Esophagus muscularis mucosa (tissue), 4 donors: ENCODE data around the gene CABCOCO1.

Experiments
- EP300 ChIP-seq: sonication (generic); formaldehyde crosslinking; IDR thresholded peaks from one replicate; pipeline ENCODE4 v1.6.1; 2017; ENCODE audit warnings: antibody characterized with exemption
- POLR2A ChIP-seq: fragments of 450-650 bp; IDR thresholded peaks from one replicate; pipeline ENCODE4 v1.6.1; 2017; ENCODE audit warnings: antibody characterized with exemption, moderate library complexity, mild to moderate bottlenecking, low read depth
- POLR2AphosphoS5 ChIP-seq, 2 donors: sonication (generic); formaldehyde crosslinking; IDR thresholded peaks; one replicate each; pipeline ENCODE4 v1.6.1; 2017; ENCODE audit warnings: antibody characterized with exemption in 2 of 2
- TF ChIP-seq, protein P1 (sequence below), 3 experiments: fragments of 200-600 bp in 2 of 3; fragments of 450-650 bp in 1 of 3; sonication (generic) in 2 of 3; IDR thresholded peaks; one replicate each; pipeline ENCODE4 v1.5.1; 2017 to 2019; ENCODE audit warnings: antibody characterized with exemption in 3 of 3, mild to moderate bottlenecking in 2 of 3, moderate library complexity in 1 of 3

DNA sequence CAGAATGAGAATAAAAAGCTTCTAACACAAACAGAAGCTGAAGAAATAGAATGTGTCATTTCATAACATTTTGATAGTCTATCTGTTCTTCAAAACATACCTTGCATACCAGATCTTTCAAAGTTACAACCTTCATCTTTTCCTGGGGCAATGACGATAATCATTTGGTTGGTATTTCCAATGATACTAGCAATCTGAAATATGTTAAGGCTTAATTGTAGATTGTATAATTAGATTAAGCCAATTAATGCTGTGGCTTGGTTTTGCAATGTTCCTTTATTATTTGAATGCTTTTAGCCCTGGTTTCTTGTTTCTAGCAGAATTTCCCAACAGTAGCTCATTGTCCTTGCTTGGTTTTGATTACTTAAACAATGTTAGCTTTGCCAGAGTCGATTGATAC lies 84.6 kb downstream of the CABCOCO1 start:
- TF ChIP-seq, protein P1, sequence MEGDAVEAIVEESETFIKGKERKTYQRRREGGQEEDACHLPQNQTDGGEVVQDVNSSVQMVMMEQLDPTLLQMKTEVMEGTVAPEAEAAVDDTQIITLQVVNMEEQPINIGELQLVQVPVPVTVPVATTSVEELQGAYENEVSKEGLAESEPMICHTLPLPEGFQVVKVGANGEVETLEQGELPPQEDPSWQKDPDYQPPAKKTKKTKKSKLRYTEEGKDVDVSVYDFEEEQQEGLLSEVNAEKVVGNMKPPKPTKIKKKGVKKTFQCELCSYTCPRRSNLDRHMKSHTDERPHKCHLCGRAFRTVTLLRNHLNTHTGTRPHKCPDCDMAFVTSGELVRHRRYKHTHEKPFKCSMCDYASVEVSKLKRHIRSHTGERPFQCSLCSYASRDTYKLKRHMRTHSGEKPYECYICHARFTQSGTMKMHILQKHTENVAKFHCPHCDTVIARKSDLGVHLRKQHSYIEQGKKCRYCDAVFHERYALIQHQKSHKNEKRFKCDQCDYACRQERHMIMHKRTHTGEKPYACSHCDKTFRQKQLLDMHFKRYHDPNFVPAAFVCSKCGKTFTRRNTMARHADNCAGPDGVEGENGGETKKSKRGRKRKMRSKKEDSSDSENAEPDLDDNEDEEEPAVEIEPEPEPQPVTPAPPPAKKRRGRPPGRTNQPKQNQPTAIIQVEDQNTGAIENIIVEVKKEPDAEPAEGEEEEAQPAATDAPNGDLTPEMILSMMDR (IDR thresholded peaks at IDR 0.05) = no peak
- no peak for TF ChIP-seq POLR2A
- TF ChIP-seq POLR2AphosphoS5 (IDR thresholded peaks at IDR 0.05) = no peak
- no peak for TF ChIP-seq EP300
